Measurements from ENCODE around the gene KIRREL3. TPM values are rescaled to one million over a fixed set of nuclear protein-coding genes. Genes with fewer than 3 reads are reported as not detected.

KIRREL3 gene
- total RNA-seq, 1 experiment from 2014 or later = 2.2 TPM

GRCh38 chr11:126870021-126870420 lies 130.5 kb downstream of the KIRREL3 start:
- no TSS peak for BruUV-seq (replicated peaks)
- CTCF ChIA-PET = no interaction called here
- Histone ChIP-seq H4K20me1 (ENCODE audit: insufficient read depth) (no peaks in the 10 kb centered on the region), H3K4me2 (no peak overlapping the region), H3F3A (ENCODE audit: insufficient read depth, low read depth) (no peaks in the 10 kb centered on the region), H3K27me3 (ENCODE audit: insufficient read depth, low read depth) (peaks cover 16% of the 10 kb centered on the region), H3K79me2 (ENCODE audit: low read depth) (no peaks in the 10 kb centered on the region), H3K27ac (no peak overlapping the region), H2AFZ (no peak overlapping the region), H3K4me3 (no peak overlapping the region), H3K9me2 (ENCODE audit: insufficient read depth) (no peaks in the 10 kb centered on the region), H3K9me3 (ENCODE audit: insufficient read depth, low read depth) (no peaks in the 10 kb centered on the region), H3K4me1 (replicated peaks; ENCODE audit: insufficient read depth) (no peaks in the 10 kb centered on the region), H3K36me3 (ENCODE audit: low read depth) (no peaks in the 10 kb centered on the region)
- intact Hi-C loops (cut with micrococcal nuclease; ENCODE audit: unreplicated experiment) = no loop called here
- no peak for DNase-seq
- no peak for TF ChIP-seq CTCF (conservative IDR thresholded peaks at IDR 0.05)
- no peak for TF ChIP-seq EZH2 (IDR thresholded peaks at IDR 0.05; ENCODE audit: low read depth)
- POLR2A ChIA-PET (ENCODE audit: unreplicated experiment) = no interaction called here

- no peaks in the 10 kb centered on the region for H3K79me2 ChIP-seq (ENCODE audit: low read depth)
- BruUV-seq (replicated peaks) = no TSS peak
- no peaks in the 10 kb centered on the region for H3F3A ChIP-seq (ENCODE audit: insufficient read depth, low read depth)
- no peak overlapping the region for H2AFZ ChIP-seq
- DNase-seq = no peak
- TF ChIP-seq EZH2 (IDR thresholded peaks at IDR 0.05; ENCODE audit: low read depth) = no peak
- TF ChIP-seq CTCF (conservative IDR thresholded peaks at IDR 0.05) = no peak
- H3K27ac ChIP-seq = no peak overlapping the region
- no peaks in the 10 kb centered on the region for H4K20me1 ChIP-seq (ENCODE audit: insufficient read depth)
- no peaks in the 10 kb centered on the region for H3K9me3 ChIP-seq (ENCODE audit: insufficient read depth, low read depth)
- ChIA-PET CTCF (no interaction called here), POLR2A (ENCODE audit: unreplicated experiment) (no interaction called here)
- H3K4me1 ChIP-seq (replicated peaks; ENCODE audit: insufficient read depth) = no peaks in the 10 kb centered on the region
- H3K9me2 ChIP-seq (ENCODE audit: insufficient read depth) = no peaks in the 10 kb centered on the region
- no peak overlapping the region for H3K4me3 ChIP-seq
- no peaks in the 10 kb centered on the region for H3K36me3 ChIP-seq (ENCODE audit: low read depth)
- H3K27me3 ChIP-seq (ENCODE audit: insufficient read depth, low read depth) = peaks cover 19% of the 10 kb centered on the region
- intact Hi-C loops (cut with micrococcal nuclease; ENCODE audit: unreplicated experiment) = no loop called here
- H3K4me2 ChIP-seq = no peak overlapping the region
Observed at GRCh38 chr11:126868741-126869140, 131.8 kb downstream of the KIRREL3 start.

GRCh38 chr11:126864934-126865333 lies 135.6 kb downstream of the KIRREL3 start:
- no TSS peak for BruUV-seq (replicated peaks)
- H3K4me2 ChIP-seq = no peak overlapping the region
- peaks cover 24% of the 10 kb centered on the region for H3K27me3 ChIP-seq (ENCODE audit: insufficient read depth, low read depth)
- H4K20me1 ChIP-seq (ENCODE audit: insufficient read depth) = no peaks in the 10 kb centered on the region
- no peak overlapping the region for H3K4me3 ChIP-seq
- no peaks in the 10 kb centered on the region for H3K9me3 ChIP-seq (ENCODE audit: insufficient read depth, low read depth)
- CTCF ChIA-PET = no interaction called here
- DNase-seq = no peak
- no peaks in the 10 kb centered on the region for H3K36me3 ChIP-seq (ENCODE audit: low read depth)
- POLR2A ChIA-PET (ENCODE audit: unreplicated experiment) = no interaction called here
- no peaks in the 10 kb centered on the region for H3K4me1 ChIP-seq (replicated peaks; ENCODE audit: insufficient read depth)
- H3K27ac ChIP-seq = no peak overlapping the region
- intact Hi-C loops (cut with micrococcal nuclease; ENCODE audit: unreplicated experiment) = no loop called here
- H3K79me2 ChIP-seq (ENCODE audit: low read depth) = no peaks in the 10 kb centered on the region
- H3K9me2 ChIP-seq (ENCODE audit: insufficient read depth) = no peaks in the 10 kb centered on the region
- H3F3A ChIP-seq (ENCODE audit: insufficient read depth, low read depth) = no peaks in the 10 kb centered on the region
- H2AFZ ChIP-seq = no peak overlapping the region
- TF ChIP-seq EZH2 (IDR thresholded peaks at IDR 0.05; ENCODE audit: low read depth) (no peak), CTCF (conservative IDR thresholded peaks at IDR 0.05) (no peak)
